Endothelial cell of umbilical vein (primary cell): ENCODE data around the gene FOXO1. TPM values are rescaled to one million over a fixed set of nuclear protein-coding genes. Genes with fewer than 3 reads are reported as not detected.

Experiments used
- BruUV-seq: library from RNA; stranded (reverse); fragments of 400-500 nt; replicated peaks from 2 replicates; lab custom pipeline; 2021; lab: Mats Ljungman, UMichigan
- CTCF ChIA-PET: fragments of 300-600, 350-600 bp; sonication (Branson Sonifier 250); formaldehyde crosslinking; loops from one replicate; lab custom pipeline; 2021; ENCODE audit warnings: antibody characterized with exemption, inconsistent platforms; lab: Charles Lee
- POLR2A ChIA-PET: fragments of 300-600, 350-600 bp; sonication (Branson Sonifier 250); formaldehyde crosslinking; loops from one replicate; lab custom pipeline; 2021; ENCODE audit warnings: antibody characterized with exemption, inconsistent platforms; lab: Charles Lee
- DNase-seq: peaks from one replicate; pipeline ENCODE4 v3.0.0-alpha.2; 2011; ENCODE audit warnings: low read depth, low spot score
- FAIRE-seq: peaks from 2 replicates; lab custom pipeline; 2011; peaks lifted over from hg19 to GRCh38; lab: Jason Lieb, UNC
- H2AFZ ChIP-seq: 2 replicates; pipeline ENCODE4 v1.6.0; 2012; ENCODE audit warnings: low read depth, low read length, control low read depth, inconsistent platforms
- H3K27ac ChIP-seq: 2 replicates; pipeline ENCODE4 v1.5.1; 2011; ENCODE audit warnings: low read depth, mild to moderate bottlenecking, control low read depth, low read length, moderate library complexity; ENCODE audit not compliant: insufficient read depth
- H3K27me3 ChIP-seq, 2 experiments: 2 replicates each; pipeline versions ENCODE4 v1.6.0 to v1.6.1; 2011; ENCODE audit warnings: low read length in 2 of 2, mixed read lengths in 1 of 2; ENCODE audit not compliant: control insufficient read depth in 2 of 2, insufficient read depth in 2 of 2
- H3K36me3 ChIP-seq, 2 experiments: 2 replicates in 1 of 2; 3 replicates in 1 of 2; pipeline ENCODE4 v1.5.1; 2011; ENCODE audit warnings: low read length in 2 of 2, mild to moderate bottlenecking in 1 of 2, moderate library complexity in 1 of 2; ENCODE audit not compliant: control insufficient read depth in 2 of 2, insufficient read depth in 2 of 2; ENCODE audit errors: extremely low read depth in 1 of 2
- H3K4me1 ChIP-seq: 3 replicates; pipeline ENCODE4 v1.5.1; 2011; ENCODE audit warnings: mild to moderate bottlenecking, low read length; ENCODE audit not compliant: control insufficient read depth, insufficient read depth; ENCODE audit errors: extremely low read depth
- H3K4me2 ChIP-seq: 2 replicates; pipeline ENCODE4 v1.6.1; 2011; ENCODE audit warnings: low read length, control low read depth, mixed read lengths; ENCODE audit not compliant: insufficient read depth
- H3K4me3 ChIP-seq, 3 experiments: fragments of 200-600 bp in 1 of 3; sonication (generic), shearing (Covaris generic) in 1 of 3; replicated peaks in 1 of 3; 2 replicates each; pipeline ENCODE4 v1.5.1; 2011 to 2016; ENCODE audit warnings: control low read depth in 3 of 3, low read length in 3 of 3, mild to moderate bottlenecking in 2 of 3, inconsistent platforms in 1 of 3, low read depth in 1 of 3, moderate library complexity in 1 of 3; ENCODE audit not compliant: insufficient read depth in 1 of 3
- H3K79me2 ChIP-seq: 2 replicates; pipeline ENCODE4 v1.6.0; 2012; ENCODE audit warnings: low read length, inconsistent platforms; ENCODE audit not compliant: control insufficient read depth, insufficient read depth
- H3K9ac ChIP-seq: replicated peaks from 2 replicates; pipeline ENCODE3; 2011; ENCODE audit warnings: low read length, control low read depth; ENCODE audit not compliant: insufficient read depth; ENCODE audit errors: extremely low read depth
- H3K9me1 ChIP-seq: replicated peaks from 3 replicates; pipeline ENCODE4 v1.6.0; 2011; ENCODE audit warnings: mild to moderate bottlenecking, low read length; ENCODE audit not compliant: control insufficient read depth, insufficient read depth; ENCODE audit errors: extremely low read depth
- H3K9me3 ChIP-seq: replicated peaks from 2 replicates; pipeline ENCODE4 v1.5.1; 2012; ENCODE audit warnings: low read length, inconsistent platforms; ENCODE audit not compliant: control insufficient read depth, insufficient read depth
- H4K20me1 ChIP-seq: replicated peaks from 2 replicates; pipeline ENCODE3; 2011; ENCODE audit warnings: mild to moderate bottlenecking, low read length; ENCODE audit not compliant: control insufficient read depth, insufficient read depth; ENCODE audit errors: extremely low read depth
- EZH2 ChIP-seq: IDR thresholded peaks from 2 replicates; pipeline ENCODE4 v1.6.1; 2012; ENCODE audit warnings: borderline replicate concordance, low read depth, mild to moderate bottlenecking, moderate library complexity, low read length, inconsistent platforms; ENCODE audit not compliant: severe bottlenecking
- FOS ChIP-seq: IDR thresholded peaks from 2 replicates; pipeline ENCODE4 v1.6.1; 2011; ENCODE audit warnings: mild to moderate bottlenecking, low read length, moderate library complexity, borderline replicate concordance; ENCODE audit not compliant: insufficient read depth
- GATA2 ChIP-seq: IDR thresholded peaks from 2 replicates; pipeline ENCODE4 v1.7.0; 2011; ENCODE audit warnings: low read depth, mild to moderate bottlenecking, moderate library complexity, mixed read lengths, low read length; ENCODE audit not compliant: insufficient read length, insufficient read depth
- JUN ChIP-seq: IDR thresholded peaks from 2 replicates; pipeline ENCODE4 v1.6.1; 2011; ENCODE audit warnings: borderline replicate concordance, low read depth; ENCODE audit not compliant: insufficient read length, insufficient read depth
- MYC ChIP-seq: IDR thresholded peaks from one replicate; pipeline ENCODE4 v1.6.1; 2011; ENCODE audit warnings: mild to moderate bottlenecking, low read depth, low read length
- POLR2A ChIP-seq: IDR thresholded peaks from 2 replicates; pipeline ENCODE4 v1.6.1; 2012; ENCODE audit warnings: low read depth, mild to moderate bottlenecking, control low read depth, low read length
- POLR2AphosphoS5 ChIP-seq: IDR thresholded peaks from 2 replicates; pipeline ENCODE4 v1.6.1; 2012; ENCODE audit warnings: low read depth, mild to moderate bottlenecking, control low read depth, low read length, moderate library complexity; ENCODE audit not compliant: insufficient read depth
- dilution Hi-C: fragments of 300-500 bp; cut with MboI; formaldehyde crosslinking; loops from one replicate; pipeline ENCODE4 v1.15.0; 2019; ENCODE audit warnings: low sequenced_read_pairs; ENCODE audit not compliant: extremely low pct_ligation_motif_present
- intact Hi-C: fragments of 100-400 bp; cut with micrococcal nuclease; formaldehyde crosslinking; loops from one replicate; pipeline ENCODE4 v1.10.0; 2022
- polyA plus RNA-seq, 4 experiments: library from polyadenylated mRNA; depleted of rRNA in 3 of 4; stranded (reverse) in 3 of 4; unstranded in 1 of 4; fragments of >200 nt; gene quantifications; 2 replicates each; pipeline versions ENCODE4 v1.2.1 to v1.2.3, GENCODE V29; 2011 to 2012; ENCODE audit warnings: missing spikeins in 1 of 4
- total RNA-seq: library from RNA; stranded (reverse); gene quantifications from 2 replicates; pipeline ENCODE4 v1.2.3, GENCODE V29; 2021
- TF ChIP-seq, protein P1 (sequence below), 2 donors: IDR thresholded peaks; 1 replicate in 1 of 2; 2 replicates in 1 of 2; pipeline ENCODE4 v1.5.1; 2011; ENCODE audit warnings: low read length in 2 of 2, mild to moderate bottlenecking in 2 of 2, moderate library complexity in 2 of 2, control low read depth in 1 of 2, inconsistent platforms in 1 of 2, low read depth in 1 of 2; ENCODE audit not compliant: insufficient read depth in 1 of 2; ENCODE audit errors: extremely low read depth in 1 of 2
- TF ChIP-seq, protein P2 (sequence below): IDR thresholded peaks from 2 replicates; pipeline ENCODE4 v1.6.1; 2011; ENCODE audit not compliant: insufficient read depth, insufficient read length

FOXO1 gene
- total and polyA plus RNA-seq, 2 donors (not counting 3 experiments of a cell fraction or from before 2014, with no cell fraction given) = 44.7 to 48.5 TPM

DNA sequence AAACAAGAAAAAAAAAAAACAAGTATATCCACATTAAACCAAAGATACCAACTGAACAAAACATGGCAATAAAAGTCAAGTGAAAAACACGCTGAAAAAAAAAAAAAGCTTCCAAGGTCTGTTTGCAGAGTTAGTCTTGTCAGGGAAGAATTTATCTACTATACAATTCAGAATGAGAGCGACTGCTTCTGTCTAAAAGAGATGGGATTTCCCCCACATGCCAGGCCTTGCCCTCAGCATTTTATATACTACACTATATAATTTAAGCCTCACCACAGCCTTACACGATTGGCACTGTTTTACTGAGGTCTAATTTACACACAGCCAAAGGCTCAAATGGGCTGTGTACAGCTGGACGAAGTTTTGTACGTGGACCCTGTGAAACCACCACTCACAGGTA, 67.3 kb downstream of the FOXO1 start:
- Histone ChIP-seq H4K20me1 (peaks cover 5% of the 10 kb centered on the region), H3K9me3 (no peaks in the 10 kb centered on the region), H3K27ac (no peak overlapping the region), H2AFZ (no peak overlapping the region), H3K9me1 (no peaks in the 10 kb centered on the region), H3K4me3 (no peak overlapping the region), H3K4me1 (no peaks in the 10 kb centered on the region), H3K4me2 (no peak overlapping the region), H3K27me3 (no peaks in the 10 kb centered on the region), H3K36me3 (no peaks in the 10 kb centered on the region), H3K79me2 (peaks cover 93% of the 10 kb centered on the region), H3K9ac (no peak overlapping the region)
- FAIRE-seq (no peak), DNase-seq (no peak)
- POLR2A ChIA-PET = interaction anchor here (0.7 kb wide), 1 partner anchor 47 kb away, joined by 3 read pairs; no protein-coding TSS in a partner anchor
- no TSS peak for BruUV-seq
- dilution Hi-C loops (no loop called here), intact Hi-C loops (no loop called here)
- TF ChIP-seq POLR2AphosphoS5 (no peak), MYC (no peak), JUN (no peak), EZH2 (no peak), FOS (no peak), POLR2A (no peak), GATA2 (no peak)
- TF ChIP-seq, protein P1, sequence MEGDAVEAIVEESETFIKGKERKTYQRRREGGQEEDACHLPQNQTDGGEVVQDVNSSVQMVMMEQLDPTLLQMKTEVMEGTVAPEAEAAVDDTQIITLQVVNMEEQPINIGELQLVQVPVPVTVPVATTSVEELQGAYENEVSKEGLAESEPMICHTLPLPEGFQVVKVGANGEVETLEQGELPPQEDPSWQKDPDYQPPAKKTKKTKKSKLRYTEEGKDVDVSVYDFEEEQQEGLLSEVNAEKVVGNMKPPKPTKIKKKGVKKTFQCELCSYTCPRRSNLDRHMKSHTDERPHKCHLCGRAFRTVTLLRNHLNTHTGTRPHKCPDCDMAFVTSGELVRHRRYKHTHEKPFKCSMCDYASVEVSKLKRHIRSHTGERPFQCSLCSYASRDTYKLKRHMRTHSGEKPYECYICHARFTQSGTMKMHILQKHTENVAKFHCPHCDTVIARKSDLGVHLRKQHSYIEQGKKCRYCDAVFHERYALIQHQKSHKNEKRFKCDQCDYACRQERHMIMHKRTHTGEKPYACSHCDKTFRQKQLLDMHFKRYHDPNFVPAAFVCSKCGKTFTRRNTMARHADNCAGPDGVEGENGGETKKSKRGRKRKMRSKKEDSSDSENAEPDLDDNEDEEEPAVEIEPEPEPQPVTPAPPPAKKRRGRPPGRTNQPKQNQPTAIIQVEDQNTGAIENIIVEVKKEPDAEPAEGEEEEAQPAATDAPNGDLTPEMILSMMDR (IDR thresholded peaks at IDR 0.05; ENCODE audit: extremely low read depth in 1 of 2, insufficient read depth in 1 of 2, low read depth in 1 of 2, low read length in 2 of 2) = no peak
- TF ChIP-seq, protein P2, sequence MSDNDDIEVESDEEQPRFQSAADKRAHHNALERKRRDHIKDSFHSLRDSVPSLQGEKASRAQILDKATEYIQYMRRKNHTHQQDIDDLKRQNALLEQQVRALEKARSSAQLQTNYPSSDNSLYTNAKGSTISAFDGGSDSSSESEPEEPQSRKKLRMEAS = no peak
- CTCF ChIA-PET = interaction anchor here (1.0 to 1.6 kb wide), 2 partner anchors 54 to 60 kb away, joined by 3 read pairs; no protein-coding TSS in a partner anchor
